Measurements from ENCODE around the gene ANKRD24. TPM values are rescaled to one million over a fixed set of nuclear protein-coding genes. Genes with fewer than 3 reads are reported as not detected.
"Not testable (repeated sequence)": the region's sequence is repeated elsewhere in the genome, so short reads cannot be mapped to it uniquely, and the experiment has no call there.

ANKRD24 gene
- total RNA-seq, 1 donor from 2014 or later, result 1.6 TPM

DNA sequence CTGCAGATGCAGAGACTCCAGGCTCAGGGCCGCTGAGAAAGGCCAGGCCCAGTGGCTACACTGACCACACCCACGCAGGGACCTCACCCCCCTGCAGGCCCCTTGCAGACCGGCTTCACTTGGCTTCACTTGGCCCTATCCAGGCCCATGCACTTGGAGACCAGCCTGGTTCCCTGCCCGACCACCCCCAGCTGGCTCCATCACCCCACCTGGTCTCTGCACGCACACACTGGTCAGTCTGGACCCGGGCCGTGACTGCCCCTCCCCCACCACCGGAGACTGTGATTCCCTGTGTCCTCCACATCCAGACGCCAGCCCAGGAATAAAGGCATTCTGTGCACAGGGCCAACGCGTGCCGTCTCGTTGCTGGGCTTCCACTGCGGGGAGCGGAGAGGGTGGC, 42.0 kb downstream of the ANKRD24 start:
- intact Hi-C loops (cut with DNase I), result no loop called here
- DNase-seq (ENCODE audit: low spot score), result no peak

DNA sequence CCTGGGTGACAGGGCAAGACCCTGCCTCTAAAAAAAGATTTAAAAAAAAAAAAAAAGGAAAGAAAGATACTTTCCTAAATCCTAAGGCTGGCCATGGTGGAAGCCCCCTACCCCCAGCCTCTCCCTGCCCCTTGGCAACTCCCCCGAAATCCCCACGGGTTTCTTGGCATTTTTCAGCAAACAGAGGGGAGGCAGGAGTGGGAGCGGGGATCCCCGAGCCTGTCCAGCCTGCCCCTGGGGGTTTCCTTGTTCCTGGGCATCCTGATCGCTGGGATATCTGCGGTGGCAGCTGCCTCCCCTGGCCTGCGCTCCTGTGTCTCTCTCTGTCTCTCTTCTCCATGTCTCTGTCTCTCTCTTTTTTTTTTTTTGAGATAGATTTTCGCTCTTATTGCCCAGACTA, 43.4 kb downstream of the ANKRD24 start:
- intact Hi-C loops (cut with DNase I), result no loop called here
- no peak for DNase-seq (ENCODE audit: low spot score)

DNA sequence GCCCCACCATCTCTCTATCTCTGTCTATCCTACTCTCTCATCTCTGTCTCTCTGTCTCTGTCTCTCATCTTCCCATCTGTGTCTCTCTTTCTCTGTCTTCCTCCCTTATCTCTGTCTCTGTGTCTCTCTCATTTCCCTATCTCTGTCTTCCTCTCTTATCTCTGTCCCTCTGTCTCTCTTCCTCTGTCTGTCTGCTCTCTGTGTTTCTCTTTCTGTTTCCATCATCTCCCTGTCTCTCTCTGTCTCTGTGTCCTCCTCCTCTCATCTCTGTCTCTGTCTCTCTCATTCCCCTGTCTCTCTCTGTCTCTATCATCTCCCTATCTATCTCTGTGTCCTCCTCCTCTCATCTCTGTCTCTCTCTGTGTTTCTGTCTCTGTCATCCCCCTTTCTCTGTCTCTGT, 45.3 kb downstream of the ANKRD24 start:
- DNase-seq (ENCODE audit: low spot score), result no peak
- intact Hi-C loops (cut with DNase I), result no loop called here

DNA sequence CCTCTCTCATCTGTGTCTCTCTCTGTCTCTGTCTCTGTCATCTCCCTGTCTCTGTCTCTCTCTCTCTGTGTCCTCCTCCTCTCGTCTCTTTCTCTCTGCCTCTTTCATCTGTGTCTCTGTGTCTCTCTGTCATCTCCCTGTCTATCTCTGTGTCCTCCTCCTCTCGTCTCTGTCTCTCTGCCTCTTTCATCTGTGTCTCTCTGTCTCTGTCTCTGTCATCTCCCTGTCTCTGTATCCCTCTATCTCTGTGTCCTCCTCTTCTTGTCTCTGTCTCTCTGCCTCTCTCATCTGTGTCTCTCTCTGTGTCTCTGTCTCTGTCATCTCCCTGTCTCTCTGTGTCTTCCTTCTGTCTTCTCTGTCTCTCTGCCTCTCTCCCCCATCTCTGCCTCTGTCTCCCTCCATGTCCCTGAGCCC, 46.3 kb downstream of the ANKRD24 start:
- intact Hi-C loops (cut with DNase I), result no loop called here
- no peak for DNase-seq (ENCODE audit: low spot score)

DNA sequence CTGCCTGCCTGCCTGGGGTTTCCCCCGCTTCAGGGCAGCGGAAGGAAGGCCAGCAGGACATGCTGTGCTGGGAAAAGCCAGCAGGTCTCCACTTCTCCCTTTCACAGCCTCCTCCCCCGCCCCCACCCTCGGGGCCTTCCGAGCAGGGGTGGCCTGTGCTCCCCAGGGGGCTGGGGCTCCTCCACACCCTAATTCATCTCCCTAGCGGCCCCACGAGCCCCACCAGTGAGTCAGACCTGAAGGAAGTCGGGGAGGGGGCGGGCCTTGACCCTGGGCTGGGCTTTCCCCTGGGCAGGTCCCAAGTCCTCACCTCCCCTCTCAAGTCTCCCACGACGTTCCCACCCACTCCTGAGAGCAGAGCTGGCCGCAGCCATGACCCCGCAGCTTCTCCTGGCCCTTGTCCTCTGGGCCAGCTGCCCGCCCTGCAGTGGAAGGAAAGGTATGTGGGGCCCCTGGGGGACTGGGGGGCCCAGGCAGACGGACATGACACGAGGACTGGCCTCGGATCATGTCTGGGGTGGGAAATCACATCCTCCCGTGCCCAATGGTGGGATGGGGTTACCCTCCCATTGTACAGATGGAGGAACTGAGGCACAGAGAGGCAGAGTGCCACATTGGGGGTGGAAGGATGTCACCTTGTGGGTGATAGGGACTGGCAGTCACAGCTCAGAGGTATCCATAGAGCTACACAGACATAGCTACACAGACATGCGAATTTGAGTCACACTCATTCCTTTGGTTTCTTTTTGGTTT, 46.9 kb downstream of the ANKRD24 start, which contains the start of gene EBI3:
Gene EBI3, plus strand, starts transcription at position 345 of the 753 bp plus-strand sequence. Its CDS starts 28 bp downstream, at position 373.
- intact Hi-C loops (cut with DNase I), result no loop called here

DNA sequence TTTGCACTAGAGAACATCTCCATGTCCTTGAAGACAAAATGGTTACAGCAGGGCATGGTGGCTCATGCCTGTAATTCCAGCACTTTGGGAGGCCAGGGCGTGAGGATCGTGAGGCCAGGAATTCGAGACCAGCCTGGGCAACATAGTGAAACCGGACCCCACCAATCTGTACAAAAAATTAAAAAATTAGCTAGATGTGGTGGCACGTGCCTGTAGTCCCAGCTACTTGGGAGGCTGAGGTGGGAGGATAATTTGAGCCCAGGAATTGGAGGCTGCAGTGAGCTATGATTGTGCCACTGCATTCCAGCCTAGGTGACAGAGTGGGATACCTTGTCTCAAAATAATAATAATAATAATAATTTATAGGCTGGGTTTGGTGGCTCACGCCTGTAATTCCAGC, 47.7 kb downstream of the ANKRD24 start:
- DNase-seq (ENCODE audit: low spot score); intact Hi-C loops (cut with DNase I): not testable (repeated sequence)

More for the DNA sequence above, 46.9 kb downstream of the ANKRD24 start, which contains the start of gene EBI3:
- DNase-seq (ENCODE audit: low spot score), result no peak

DNA sequence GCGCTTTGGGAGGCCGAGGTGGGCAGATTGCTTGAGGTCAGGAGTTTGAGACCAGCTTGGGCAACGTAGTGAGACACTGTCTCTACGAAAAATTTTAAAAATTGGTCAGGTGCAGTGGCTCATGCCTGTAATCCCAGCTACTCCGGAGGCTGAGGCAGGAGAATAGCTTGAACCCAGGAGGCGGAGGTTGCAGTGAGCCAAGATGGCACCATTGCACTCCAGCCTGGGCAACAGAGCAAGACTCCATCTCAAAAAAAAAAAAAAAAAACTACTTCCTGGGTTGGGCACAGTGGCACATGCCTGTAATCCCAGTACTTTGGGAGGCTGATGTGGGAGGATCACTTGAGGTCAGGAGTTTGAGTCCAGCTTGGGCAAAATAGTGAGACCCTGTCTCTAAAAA, 49.0 kb downstream of the ANKRD24 start:
- intact Hi-C loops (cut with DNase I); DNase-seq (ENCODE audit: low spot score): not testable (repeated sequence)

DNA sequence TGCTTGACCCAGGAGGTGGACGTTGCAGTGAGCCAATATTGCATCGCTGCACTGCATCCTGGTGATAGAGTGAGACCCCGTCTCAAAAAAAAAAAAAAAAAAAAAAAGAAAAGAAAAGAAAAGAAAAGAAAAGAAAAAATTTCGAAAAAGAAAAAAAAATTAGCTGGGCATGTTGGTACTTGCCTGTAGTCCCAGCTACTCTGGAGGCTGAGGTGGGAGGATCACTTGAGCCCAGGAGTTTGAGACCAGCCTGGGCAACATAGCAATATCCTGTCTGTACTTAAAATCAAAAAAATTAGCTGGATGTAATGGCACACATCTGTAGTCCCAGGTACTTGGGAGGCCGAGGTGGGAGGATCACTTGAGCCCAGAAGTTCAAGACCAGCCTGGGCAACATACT, 49.6 kb downstream of the ANKRD24 start:
- DNase-seq (ENCODE audit: low spot score); intact Hi-C loops (cut with DNase I): not testable (repeated sequence)

DNA sequence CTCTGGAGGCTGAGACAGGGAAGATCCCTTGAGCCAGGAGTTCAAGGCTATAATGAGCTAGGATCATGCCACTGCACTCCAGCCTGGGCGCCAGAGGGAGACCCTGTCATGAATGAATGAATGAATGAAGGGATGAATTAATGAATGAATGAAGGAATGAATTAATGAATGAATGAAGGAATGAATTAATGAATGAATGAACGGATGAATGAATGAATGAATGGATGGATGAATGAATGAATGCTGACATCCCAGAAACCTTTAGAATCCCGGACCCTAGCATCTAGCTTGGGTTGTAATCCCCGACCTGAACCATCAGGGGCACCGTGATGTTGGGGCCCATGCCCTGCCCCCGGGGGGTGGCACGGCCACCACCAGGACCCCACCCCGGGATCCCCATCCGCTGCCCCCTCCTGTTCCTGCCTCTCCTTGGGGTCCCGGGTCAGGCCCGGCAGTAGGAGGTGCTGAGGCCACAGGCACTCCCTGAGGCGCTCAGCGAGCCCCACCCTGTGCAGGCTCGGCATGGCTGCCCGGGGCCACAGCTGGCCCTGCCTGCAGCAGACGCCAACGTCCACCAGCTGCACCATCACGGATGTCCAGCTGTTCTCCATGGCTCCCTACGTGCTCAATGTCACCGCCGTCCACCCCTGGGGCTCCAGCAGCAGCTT, 50.3 kb downstream of the ANKRD24 start:
- no peak for DNase-seq (ENCODE audit: low spot score)
- intact Hi-C loops (cut with DNase I), result no loop called here

DNA sequence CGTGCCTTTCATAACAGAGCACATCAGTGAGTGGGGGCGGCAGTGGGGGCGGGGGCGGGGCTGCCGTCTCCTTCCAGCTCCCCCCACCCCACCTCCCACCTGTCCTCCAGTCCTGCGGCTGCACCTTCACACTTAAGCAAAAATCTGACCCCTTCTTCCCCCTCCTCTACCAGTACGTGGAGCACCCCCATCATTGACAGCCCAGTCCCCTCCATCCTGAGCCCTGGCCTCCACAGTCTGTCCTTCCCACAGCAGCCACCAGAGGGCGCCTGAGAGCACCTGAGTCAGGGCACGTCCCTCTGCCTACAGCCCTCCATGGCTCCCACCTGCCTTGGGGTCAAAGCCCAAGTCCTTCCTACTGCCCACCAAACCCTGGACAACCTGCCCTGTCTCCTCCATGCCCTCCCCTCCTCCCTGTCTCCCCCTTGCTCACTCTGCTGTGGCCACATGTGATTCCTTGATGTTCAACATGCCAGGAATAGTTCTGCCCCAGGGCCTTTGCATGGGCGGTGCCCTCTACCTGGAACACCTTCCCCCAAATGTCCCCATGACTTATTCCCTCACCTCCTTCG, 50.9 kb downstream of the ANKRD24 start:
- intact Hi-C loops (cut with DNase I), result no loop called here
- DNase-seq (ENCODE audit: low spot score), result no peak

DNA sequence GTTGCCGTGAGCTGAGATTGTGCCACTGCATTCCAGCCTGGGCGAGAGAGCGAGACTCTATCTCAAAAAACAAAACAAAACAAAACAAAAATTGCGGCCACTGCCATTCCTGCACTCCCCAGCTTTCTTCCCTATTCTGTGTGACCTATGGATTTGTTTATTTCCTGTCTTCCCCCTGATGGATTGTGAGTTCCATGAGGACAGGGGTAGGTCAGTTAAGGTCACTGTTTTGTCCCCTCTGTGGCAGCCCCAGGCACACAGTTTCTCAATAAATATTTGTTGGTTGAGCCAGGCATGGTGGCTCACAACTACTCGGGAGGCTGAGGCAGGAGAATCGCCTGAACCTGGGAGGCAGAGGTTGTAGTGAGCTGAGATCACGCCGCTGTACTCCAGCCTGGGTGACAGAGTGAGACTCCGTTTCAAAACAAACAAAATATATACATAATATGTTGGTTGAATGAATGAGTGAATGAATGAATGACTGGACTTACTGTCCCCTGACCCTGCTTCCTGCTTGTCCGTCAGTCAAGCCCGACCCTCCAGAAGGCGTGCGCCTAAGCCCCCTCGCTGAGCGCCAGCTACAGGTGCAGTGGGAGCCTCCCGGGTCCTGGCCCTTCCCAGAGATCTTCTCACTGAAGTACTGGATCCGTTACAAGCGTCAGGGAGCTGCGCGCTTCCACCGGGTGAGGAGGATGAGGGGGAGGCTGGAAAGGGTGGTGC, 51.8 kb downstream of the ANKRD24 start:
- no peak for DNase-seq (ENCODE audit: low spot score)
- intact Hi-C loops (cut with DNase I), result no loop called here

DNA sequence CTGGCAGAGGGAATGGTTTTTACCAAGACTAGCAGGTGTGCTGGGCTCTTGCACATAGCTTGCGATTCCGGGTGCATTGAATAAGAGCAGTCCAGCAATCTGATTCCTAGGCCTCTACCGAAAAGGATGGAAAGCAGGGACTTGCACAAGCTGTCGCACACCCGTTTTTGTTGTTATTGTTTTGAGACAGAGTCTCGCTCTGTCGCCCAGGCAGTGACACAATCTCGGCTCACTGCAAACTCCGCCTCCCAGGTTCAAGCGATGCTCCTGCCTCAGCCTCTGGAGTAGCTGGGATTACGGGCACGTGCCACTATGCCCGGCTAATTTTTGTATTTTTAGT, 52.3 kb downstream of the ANKRD24 start:
- intact Hi-C loops (cut with DNase I), result no loop called here
- no peak for DNase-seq (ENCODE audit: low spot score)

DNA sequence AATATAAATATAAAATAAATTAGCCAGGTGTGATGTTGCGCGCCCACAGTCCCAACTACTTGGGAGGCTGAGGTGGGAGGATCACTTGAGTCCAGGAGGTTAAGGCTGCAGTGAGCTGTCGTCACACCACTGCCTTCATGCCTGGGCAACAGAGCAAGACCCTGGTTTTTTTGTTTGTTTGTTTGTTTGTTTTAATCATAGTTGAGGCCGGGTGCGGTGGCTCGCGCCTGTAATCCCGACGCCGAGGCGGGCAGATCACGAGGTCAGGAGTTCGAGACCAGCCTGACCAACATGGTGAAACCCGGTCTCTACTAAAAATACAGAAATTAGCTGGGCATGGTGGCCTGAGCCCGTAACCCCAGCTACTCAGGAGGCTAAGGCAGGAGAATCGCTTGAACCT, 55.0 kb downstream of the ANKRD24 start:
- DNase-seq (ENCODE audit: low spot score); intact Hi-C loops (cut with DNase I): not testable (repeated sequence)

DNA sequence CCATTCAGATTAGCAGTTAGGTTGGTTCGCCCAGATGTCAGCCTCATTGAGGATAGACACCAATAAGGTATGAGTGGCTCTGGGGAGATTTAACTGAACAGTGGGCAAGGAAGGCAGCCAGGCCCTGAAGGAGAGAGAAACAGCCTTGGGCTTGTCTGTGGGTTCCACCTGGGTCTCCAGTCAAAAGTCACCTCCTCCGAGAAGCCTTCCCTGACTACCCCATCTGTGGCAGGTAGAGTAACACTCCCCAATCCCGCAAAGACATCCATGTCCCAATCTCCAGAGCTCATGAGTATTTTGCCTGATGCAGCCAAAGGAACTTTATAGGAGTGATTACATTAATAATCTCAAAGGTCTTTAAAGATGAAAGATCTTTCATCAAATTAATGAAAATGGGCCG, 56.3 kb downstream of the ANKRD24 start:
- intact Hi-C loops (cut with DNase I), result no loop called here
- no peak for DNase-seq (ENCODE audit: low spot score)

DNA sequence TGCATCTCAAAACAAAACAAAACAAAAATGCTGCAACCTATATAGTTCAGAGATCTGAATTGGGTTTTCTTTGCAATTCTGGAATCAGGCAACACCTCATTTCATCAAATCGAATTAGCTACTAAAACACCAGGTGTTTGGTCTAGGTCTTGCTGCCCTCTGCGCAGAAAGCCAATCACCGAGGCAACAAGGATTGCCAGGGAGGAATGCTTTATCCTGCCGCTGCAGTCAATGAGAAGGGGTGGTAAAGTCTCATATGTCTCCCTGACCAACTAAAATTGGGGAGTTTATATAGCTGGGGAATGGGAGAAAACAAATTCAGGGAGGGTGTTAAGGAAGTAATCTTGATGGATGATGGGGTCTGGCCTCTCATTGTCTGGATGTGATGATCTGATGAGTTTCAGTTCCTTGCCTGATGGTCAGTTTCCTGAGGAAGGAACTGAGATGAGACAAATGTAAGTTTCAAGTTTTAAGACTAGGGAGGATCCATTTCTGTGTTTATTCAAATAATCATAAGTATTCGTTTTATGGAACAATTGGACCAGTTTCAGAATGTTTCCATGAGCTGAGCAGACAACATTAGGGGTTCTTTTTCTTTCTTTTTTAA, 59.4 kb downstream of the ANKRD24 start:
- intact Hi-C loops (cut with DNase I), result no loop called here
- no peak for DNase-seq (ENCODE audit: low spot score)

DNA sequence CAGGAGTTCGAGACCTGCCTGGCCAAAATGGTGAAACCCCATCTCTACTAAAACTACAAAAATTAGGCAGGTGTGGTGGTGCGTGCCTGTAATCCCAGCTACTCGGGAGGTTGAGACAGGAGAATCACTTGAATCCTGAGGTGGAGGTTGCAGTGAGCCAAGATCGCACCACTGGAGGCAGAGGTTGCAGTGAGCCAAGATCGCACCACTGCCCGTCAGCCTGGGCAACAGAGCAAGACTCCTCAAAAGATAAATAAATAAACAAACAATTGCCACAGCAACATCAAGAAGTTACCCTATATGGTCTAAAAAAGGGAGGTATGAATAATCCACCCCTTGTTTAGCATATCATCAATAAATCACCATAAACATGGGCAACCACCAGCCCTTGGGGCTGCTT, 63.4 kb downstream of the ANKRD24 start:
- not testable (repeated sequence) for DNase-seq (ENCODE audit: low spot score)
- intact Hi-C loops (cut with DNase I), result loop anchor here (5.0 kb wide), 1 partner anchor 156 kb away; the partner anchor contains the start of genes CHAF1A and SH3GL1

DNA sequence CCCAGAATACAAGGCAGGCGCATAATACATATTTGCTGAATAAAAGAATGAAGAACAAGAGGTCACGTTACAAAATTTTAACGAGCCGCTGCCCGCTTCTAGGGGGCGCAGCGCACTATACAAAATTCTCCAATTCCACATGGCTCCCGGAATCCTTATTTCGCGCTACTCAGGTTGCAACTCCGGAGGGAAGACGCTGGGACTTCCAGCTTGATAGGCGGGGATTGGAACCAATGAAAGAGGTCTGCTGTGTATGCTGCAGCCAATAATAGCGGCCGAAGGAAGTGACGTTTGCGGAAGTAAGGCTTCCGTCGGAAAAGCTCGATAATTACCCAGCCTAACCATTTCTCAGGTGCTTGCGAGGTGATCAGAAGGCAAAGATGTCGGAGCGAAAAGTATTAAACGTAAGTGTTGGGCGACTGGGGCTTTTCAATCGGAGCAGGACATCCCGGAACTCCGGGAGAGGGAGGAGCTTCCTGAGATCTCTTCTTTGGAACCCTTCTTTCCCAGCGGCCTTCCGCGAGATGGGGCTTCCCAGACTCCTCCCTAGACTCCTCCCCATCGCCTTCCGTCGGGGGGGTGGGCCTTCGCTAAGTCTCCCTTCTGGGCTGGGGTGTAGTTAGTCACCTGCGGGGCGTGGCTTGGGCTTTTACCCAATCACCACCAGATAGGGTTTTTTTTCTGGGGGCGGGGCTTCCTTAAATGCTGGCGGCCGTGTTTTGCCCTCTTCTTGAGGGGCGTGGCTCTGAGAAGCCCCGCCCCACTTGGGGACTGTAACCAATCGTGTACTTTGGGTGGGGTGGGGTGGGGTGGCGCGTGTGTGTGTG, 64.5 kb downstream of the ANKRD24 start, which contains the start of gene YJU2:
Gene YJU2, plus strand, starts transcription at position 314 of the 827 bp plus-strand sequence. Its CDS starts 67 bp downstream, at position 381.
- intact Hi-C loops (cut with DNase I), result loop anchor here (5.0 kb wide), 1 partner anchor 155 kb away; the partner anchor contains the start of genes CHAF1A and SH3GL1
- peak; percentile 97 for DNase-seq (ENCODE audit: low spot score)

DNA sequence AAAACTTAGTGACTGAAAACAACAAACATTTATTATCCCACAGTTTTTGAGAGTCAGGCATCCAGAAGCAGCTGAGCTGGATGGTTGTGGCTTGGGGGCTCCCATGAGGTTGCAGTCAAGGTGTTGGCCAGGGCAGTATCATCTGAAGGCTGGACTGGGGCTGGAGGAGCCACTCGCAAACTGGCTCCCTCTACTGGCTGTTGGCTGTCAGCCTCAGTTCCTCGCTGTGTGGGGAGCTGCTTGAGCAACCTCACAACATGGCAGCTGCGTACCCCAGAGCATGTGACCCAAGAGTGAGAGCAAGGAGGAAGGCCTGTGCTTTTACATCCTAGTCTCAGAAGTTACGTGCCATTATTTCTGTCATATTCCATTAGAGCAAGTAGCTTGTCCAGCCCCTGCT, 74.1 kb downstream of the ANKRD24 start:
- intact Hi-C loops (cut with DNase I), result no loop called here
- no peak for DNase-seq (ENCODE audit: low spot score)

DNA sequence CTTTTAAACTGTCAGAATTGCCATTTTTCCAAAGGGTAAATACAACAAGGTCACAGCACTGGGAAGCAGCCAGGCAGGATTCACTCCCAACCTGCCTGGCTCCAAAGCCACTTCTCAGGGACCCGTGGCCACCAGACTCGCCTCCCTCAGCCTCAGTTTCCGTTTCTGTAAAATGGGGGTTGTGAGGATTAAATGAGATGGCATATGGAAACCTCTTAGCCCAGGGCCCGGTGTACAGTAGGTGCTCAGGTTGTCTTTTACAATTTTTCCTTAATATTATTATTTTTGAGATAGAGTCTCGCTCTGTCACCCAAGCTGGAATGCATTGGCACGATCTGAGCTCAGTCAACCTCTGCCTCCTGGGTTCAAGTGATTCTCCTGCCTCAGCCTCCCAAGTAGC, 74.5 kb downstream of the ANKRD24 start:
- DNase-seq (ENCODE audit: low spot score), result no peak
- intact Hi-C loops (cut with DNase I), result no loop called here
